DLD1 (cell line): ENCODE results near the gene SLC26A6.

Experiments
- in situ Hi-C: cut with HindIII; loops from 2 replicates; pipeline ENCODE4 v1.10.0; 2017; ENCODE audit warnings: low sequenced_read_pairs

Gene SLC26A6

GRCh38 chr3:48599509-48600285, 35.6 kb downstream of the SLC26A6 start:
- in situ Hi-C loops: no loop called here

- in situ Hi-C loops: no loop called here
Observed at GRCh38 chr3:48599077-48599501, 36.2 kb downstream of the SLC26A6 start.

GRCh38 chr3:48598323-48599076, 36.8 kb downstream of the SLC26A6 start:
- in situ Hi-C loops: no loop called here

- in situ Hi-C loops: no loop called here
Observed at GRCh38 chr3:48597408-48597800, 37.9 kb downstream of the SLC26A6 start.

GRCh38 chr3:48596676-48597407, 38.4 kb downstream of the SLC26A6 start:
- in situ Hi-C loops: no loop called here

- in situ Hi-C loops: no loop called here
Observed at GRCh38 chr3:48596157-48596556, 39.1 kb downstream of the SLC26A6 start.

GRCh38 chr3:48595526-48596121, 39.6 kb downstream of the SLC26A6 start:
- in situ Hi-C loops: no loop called here

- in situ Hi-C loops: no loop called here
Observed at GRCh38 chr3:48595075-48595525, 40.2 kb downstream of the SLC26A6 start, which contains the start of gene COL7A1. Gene COL7A1, minus strand, starts transcription at chr3:48595329. Its CDS starts 170 bp downstream, at chr3:48595159.

GRCh38 chr3:48594417-48595049, 40.7 kb downstream of the SLC26A6 start:
- in situ Hi-C loops: no loop called here

- in situ Hi-C loops: no loop called here
Observed at GRCh38 chr3:48593337-48593736, 41.9 kb downstream of the SLC26A6 start.

GRCh38 chr3:48592519-48593087, 42.7 kb downstream of the SLC26A6 start:
- in situ Hi-C loops: no loop called here

GRCh38 chr3:48591886-48592518, 43.3 kb downstream of the SLC26A6 start:
- in situ Hi-C loops: no loop called here

GRCh38 chr3:48591436-48591835, 43.8 kb downstream of the SLC26A6 start:
- in situ Hi-C loops: no loop called here

GRCh38 chr3:48588230-48588629, 47.0 kb downstream of the SLC26A6 start:
- in situ Hi-C loops: no loop called here

- in situ Hi-C loops: no loop called here
Observed at GRCh38 chr3:48587686-48588085, 47.6 kb downstream of the SLC26A6 start.

- in situ Hi-C loops: no loop called here
Observed at GRCh38 chr3:48585411-48585810, 49.9 kb downstream of the SLC26A6 start.

GRCh38 chr3:48584836-48585235, 50.4 kb downstream of the SLC26A6 start:
- in situ Hi-C loops: no loop called here

- in situ Hi-C loops: no loop called here
Observed at GRCh38 chr3:48581621-48582481, 53.4 kb downstream of the SLC26A6 start.

- in situ Hi-C loops: no loop called here
Observed at GRCh38 chr3:48576647-48577046, 58.6 kb downstream of the SLC26A6 start.
